ENCODE measurements around the gene DEPDC7.
"Not testable (repeated sequence)": the region's sequence is repeated elsewhere in the genome, so short reads cannot be mapped to it uniquely, and the experiment has no call there.

DEPDC7 gene

GRCh38 chr11:33040033-33040861 is 24.6 kb downstream of the DEPDC7 start:
- TF ChIP-seq CTCF (conservative IDR thresholded peaks at IDR 0.05; ENCODE audit: low read depth), result no peak
- peak overlapping the region; percentile 99 for H3K27ac ChIP-seq
- ChIA-PET CTCF (interaction anchor here (0.6 kb wide), 1 partner anchor 72 kb away, joined by 4 read pairs; no protein-coding TSS in a partner anchor), POLR2A (ENCODE audit: low non-redundant PET) (no interaction called here)
- DNase-seq (ENCODE audit: low spot score), result peak; percentile 49

- TF ChIP-seq CTCF (conservative IDR thresholded peaks at IDR 0.05; ENCODE audit: low read depth), result no peak
- ChIA-PET POLR2A (ENCODE audit: low non-redundant PET) (no interaction called here), CTCF (no interaction called here)
- peak overlapping the region; percentile 60 for H3K27ac ChIP-seq
- no peak for DNase-seq (ENCODE audit: low spot score)
These were observed 25.3 kb downstream of the DEPDC7 start for GRCh38 chr11:33040862-33041453.

GRCh38 chr11:33043221-33043830 is 27.6 kb downstream of the DEPDC7 start:
- ChIA-PET CTCF (interaction anchor here (0.6 kb wide), 1 partner anchor 160 kb away, joined by 5 read pairs; no protein-coding TSS in a partner anchor), POLR2A (ENCODE audit: low non-redundant PET) (no interaction called here)
- peak overlapping the region; percentile 80 for H3K27ac ChIP-seq
- DNase-seq (ENCODE audit: low spot score), result no peak
- TF ChIP-seq CTCF (conservative IDR thresholded peaks at IDR 0.05; ENCODE audit: low read depth), result no peak

- POLR2A ChIA-PET (ENCODE audit: low non-redundant PET), result no interaction called here
- CTCF ChIA-PET, result interaction anchor here (0.7 to 1.1 kb wide), 2 partner anchors 14 to 21 kb away, joined by 4 to 8 read pairs; no protein-coding TSS in a partner anchor
- DNase-seq (ENCODE audit: low spot score), result peak; percentile 72
- TF ChIP-seq CTCF (conservative IDR thresholded peaks at IDR 0.05; ENCODE audit: low read depth), result no peak
- H3K27ac ChIP-seq, result peak overlapping the region; percentile 24; the same call in 1 of the 2 replicates
These were observed 28.6 kb downstream of the DEPDC7 start for GRCh38 chr11:33044285-33044756.

GRCh38 chr11:33045551-33046255 is 30.0 kb downstream of the DEPDC7 start:
- ChIA-PET POLR2A (ENCODE audit: low non-redundant PET) (no interaction called here), CTCF (interaction anchor here (0.5 to 1.1 kb wide), 3 partner anchors 20 to 31 kb away, joined by 3 to 8 read pairs (median 3); no protein-coding TSS in a partner anchor)
- no peak for DNase-seq (ENCODE audit: low spot score)
- TF ChIP-seq CTCF (conservative IDR thresholded peaks at IDR 0.05; ENCODE audit: low read depth), result no peak
- H3K27ac ChIP-seq, result peak overlapping the region; percentile 94

GRCh38 chr11:33048701-33049100 is 33.0 kb downstream of the DEPDC7 start:
- 0 out of 2 replicates have a peak overlapping the region, but pooled peaks have one; percentile 31 for H3K27ac ChIP-seq
- POLR2A ChIA-PET (ENCODE audit: low non-redundant PET); DNase-seq (ENCODE audit: low spot score); CTCF ChIA-PET: not testable (repeated sequence)

- POLR2A ChIA-PET (ENCODE audit: low non-redundant PET), result not testable (repeated sequence)
These were observed 34.1 kb downstream of the DEPDC7 start for GRCh38 chr11:33049565-33050408.

More at GRCh38 chr11:33049565-33050408, 34.1 kb downstream of the DEPDC7 start:
- DNase-seq (ENCODE audit: low spot score); H3K27ac ChIP-seq; CTCF ChIA-PET: not testable (repeated sequence)
